ENCODE measurements around the gene LGALS14. TPM values are rescaled to one million over a fixed set of nuclear protein-coding genes. Genes with fewer than 3 reads are reported as not detected.
"Not testable (repeated sequence)": the region's sequence is repeated elsewhere in the genome, so short reads cannot be mapped to it uniquely, and the experiment has no call there.

The LGALS14 gene
- total and polyA plus RNA-seq, 3 donors from 2014 or later = not detected

DNA sequence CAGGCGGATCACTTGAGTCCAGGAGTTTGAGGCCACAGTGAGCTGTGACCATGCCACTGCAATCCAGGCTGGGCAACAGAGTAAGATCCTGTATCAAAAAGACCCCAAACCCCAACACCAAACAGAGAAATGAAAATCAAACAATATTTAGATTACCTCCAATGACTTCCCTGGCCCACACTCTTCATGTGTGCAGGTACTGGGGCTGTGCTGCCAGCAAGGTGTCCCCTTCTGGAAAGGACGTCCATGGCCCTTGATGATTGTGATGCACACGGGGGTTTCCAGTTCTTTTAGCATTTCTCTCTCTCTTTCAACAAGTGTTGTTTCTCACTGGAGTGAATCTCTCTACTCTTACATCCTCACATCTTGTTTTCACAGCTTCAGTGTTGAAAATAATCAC, 23.7 kb upstream of the LGALS14 start:
- H3K9me3 ChIP-seq = no peaks in the 10 kb centered on the region
- H3K36me3 ChIP-seq (ENCODE audit: low read depth, missing control alignments) = no peaks in the 10 kb centered on the region
- H3K4me1 ChIP-seq = peaks cover 3% of the 10 kb centered on the region
- no peak for TF ChIP-seq CTCF (IDR thresholded peaks at IDR 0.05)
- TF ChIP-seq POLR2A (IDR thresholded peaks at IDR 0.05) = no peak
- WGBS, 2 donors = 89 to 93% methylated on average over 3 of the region's 3 CpGs
- no peak overlapping the region for H3K4me3 ChIP-seq
- H3K27me3 ChIP-seq = no peaks in the 10 kb centered on the region
- DNase-seq = no peak
- no peak overlapping the region for H3K27ac ChIP-seq
- intact Hi-C loops (cut with DNase I; ENCODE audit: low total_unique reads) = no loop called here

- TF ChIP-seq CTCF (IDR thresholded peaks at IDR 0.05) (no peak), POLR2A (IDR thresholded peaks at IDR 0.05) (no peak)
- no peak for DNase-seq
- Histone ChIP-seq H3K36me3 (ENCODE audit: low read depth, missing control alignments) (no peaks in the 10 kb centered on the region), H3K4me3 (no peak overlapping the region), H3K4me1 (peaks cover 3% of the 10 kb centered on the region), H3K27ac (no peak overlapping the region), H3K27me3 (no peaks in the 10 kb centered on the region), H3K9me3 (no peaks in the 10 kb centered on the region)
- WGBS, 2 donors = 71 to 87% methylated on average over 4 to 5 of the region's 5 CpGs
- intact Hi-C loops (cut with DNase I; ENCODE audit: low total_unique reads) = no loop called here
These were observed 22.9 kb upstream of the LGALS14 start for GRCh38 chr19:39681416-39681815.

DNA sequence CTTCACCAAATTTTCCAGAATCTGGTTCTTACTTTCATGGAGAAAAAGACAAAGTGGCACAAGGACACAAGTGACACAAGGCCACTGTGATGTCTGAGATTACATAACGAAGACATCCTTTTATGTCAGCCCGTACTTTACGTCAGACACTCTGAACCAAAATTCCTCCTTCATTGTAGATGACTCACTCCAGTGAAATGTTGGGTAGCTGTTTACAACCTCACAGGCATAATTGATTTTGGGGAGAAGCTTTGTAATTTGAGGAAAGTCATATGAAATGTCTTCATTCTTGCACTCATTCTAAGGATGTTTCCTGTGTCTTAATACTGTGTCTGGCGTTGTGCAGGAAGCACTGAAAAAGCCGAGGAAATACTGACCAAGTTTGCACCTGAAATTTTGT, 20.0 kb upstream of the LGALS14 start:
- no peaks in the 10 kb centered on the region for H3K9me3 ChIP-seq
- no peak overlapping the region for H3K4me3 ChIP-seq
- H3K4me1 ChIP-seq = no peaks in the 10 kb centered on the region
- no peaks in the 10 kb centered on the region for H3K27me3 ChIP-seq
- no peak for DNase-seq
- no peaks in the 10 kb centered on the region for H3K36me3 ChIP-seq (ENCODE audit: low read depth, missing control alignments)
- TF ChIP-seq POLR2A (IDR thresholded peaks at IDR 0.05) (no peak), CTCF (IDR thresholded peaks at IDR 0.05) (no peak)
- intact Hi-C loops (cut with DNase I; ENCODE audit: low total_unique reads) = no loop called here
- 80 to 87% methylated on average over 5 of the region's 5 CpGs for WGBS, 2 donors
- H3K27ac ChIP-seq = no peak overlapping the region

DNA sequence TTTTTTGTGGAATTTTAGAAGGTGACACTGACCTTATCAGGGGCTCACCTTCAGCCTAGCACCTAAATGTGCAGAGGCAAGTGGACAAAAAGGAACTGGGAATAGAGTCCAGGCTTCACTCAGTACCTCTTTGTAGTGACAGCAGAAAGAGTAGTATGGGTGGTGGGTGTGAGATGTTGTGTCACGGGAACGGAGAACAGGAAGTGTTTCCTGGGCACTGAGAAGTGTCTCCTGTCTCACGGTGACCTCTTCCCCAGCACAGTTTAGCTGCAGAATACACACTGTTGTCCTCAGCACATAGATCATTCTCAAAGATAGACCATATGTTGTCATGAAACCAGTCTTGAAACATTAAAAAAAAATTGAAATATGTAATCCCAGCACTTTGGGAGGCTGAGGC, 17.5 kb upstream of the LGALS14 start:
- 80 to 81% methylated on average over 3 of the region's 3 CpGs for WGBS, 2 donors
- Histone ChIP-seq H3K9me3 (no peaks in the 10 kb centered on the region), H3K4me1 (no peaks in the 10 kb centered on the region), H3K4me3 (no peak overlapping the region), H3K27me3 (no peaks in the 10 kb centered on the region), H3K27ac (no peak overlapping the region), H3K36me3 (ENCODE audit: low read depth, missing control alignments) (no peaks in the 10 kb centered on the region)
- intact Hi-C loops (cut with DNase I; ENCODE audit: low total_unique reads) = no loop called here
- no peak for TF ChIP-seq POLR2A (IDR thresholded peaks at IDR 0.05)
- TF ChIP-seq CTCF (IDR thresholded peaks at IDR 0.05) = no peak
- no peak for DNase-seq

DNA sequence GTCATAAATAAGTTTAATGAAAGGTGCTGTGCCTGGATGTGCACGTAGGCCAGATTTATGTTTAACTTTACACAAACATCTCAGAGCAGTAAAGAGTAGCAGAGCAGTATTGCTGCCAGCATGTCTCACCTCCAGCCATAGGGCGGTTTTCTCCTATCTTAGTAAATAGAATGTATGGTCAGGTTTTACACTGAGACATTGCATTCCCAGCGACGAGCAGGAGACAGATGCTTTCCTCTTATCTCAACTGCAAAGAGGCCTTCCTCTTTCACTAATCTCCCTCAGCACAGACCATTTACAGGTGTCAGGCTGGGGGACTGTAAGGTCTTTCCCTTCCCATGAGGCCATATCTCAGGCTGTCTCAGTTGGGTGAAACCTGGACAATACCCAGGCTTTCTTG, 15.6 kb upstream of the LGALS14 start:
- H3K27ac ChIP-seq; DNase-seq; H3K9me3 ChIP-seq; H3K27me3 ChIP-seq; H3K4me3 ChIP-seq; H3K4me1 ChIP-seq; H3K36me3 ChIP-seq (ENCODE audit: low read depth, missing control alignments); intact Hi-C loops (cut with DNase I; ENCODE audit: low total_unique reads): not testable (repeated sequence)
- 75% methylated on average over 4 of the region's 4 CpGs for WGBS, 2 donors
